Aorta (tissue), 5 donors: ENCODE measurements around the gene TPI1. TPM values are rescaled to one million over a fixed set of nuclear protein-coding genes. Genes with fewer than 3 reads are reported as not detected.

Experiments
- ATAC-seq: fragments of 200-7000 bp; cut with Tn5 transposase; one replicate; pipeline ENCODE4 v1.9.1; 2022; ENCODE audit warnings: moderate library complexity; ENCODE audit not compliant: low FRiP score
- DNase-seq, 2 donors: peaks; one replicate each; pipeline ENCODE4 v3.0.0-alpha.2; 2020
- H3K27ac ChIP-seq, 2 donors: one replicate each; pipeline ENCODE4 v1.5.1; 2013; ENCODE audit warnings: low read length in 2 of 2, mild to moderate bottlenecking in 2 of 2, moderate library complexity in 2 of 2, control low read depth in 1 of 2, inconsistent platforms in 1 of 2, low read depth in 1 of 2
- H3K27me3 ChIP-seq, 2 donors: one replicate each; pipeline ENCODE4 v1.6.1; 2013; ENCODE audit warnings: control low read depth in 1 of 2, low read length in 1 of 2, mild to moderate bottlenecking in 1 of 2, moderate library complexity in 1 of 2; ENCODE audit not compliant: insufficient read depth in 2 of 2, control insufficient read depth in 1 of 2
- H3K36me3 ChIP-seq, 2 donors: one replicate each; pipeline ENCODE4 v1.6.1; 2013; ENCODE audit warnings: control low read depth in 1 of 2, low read length in 1 of 2, mild to moderate bottlenecking in 1 of 2; ENCODE audit not compliant: insufficient read depth in 2 of 2, control insufficient read depth in 1 of 2
- H3K4me1 ChIP-seq, 2 donors: one replicate each; pipeline ENCODE4 v1.6.1; 2013; ENCODE audit warnings: low read length in 2 of 2, control low read depth in 1 of 2, mild to moderate bottlenecking in 1 of 2, moderate library complexity in 1 of 2; ENCODE audit not compliant: insufficient read depth in 2 of 2, control insufficient read depth in 1 of 2
- H3K4me3 ChIP-seq, 2 donors: one replicate each; pipeline ENCODE4 v1.5.1; 2013; ENCODE audit warnings: low read length in 2 of 2, control low read depth in 1 of 2, mild to moderate bottlenecking in 1 of 2
- H3K9me3 ChIP-seq: one replicate; pipeline ENCODE4 v1.6.1; 2013; ENCODE audit warnings: mild to moderate bottlenecking, low read length; ENCODE audit not compliant: control insufficient read depth
- WGBS, 2 donors: extraction: QIAGEN DNeasy Blood & Tissue Kit; methylation state at CpG; one replicate each; pipeline ENCODE4 v1.1.7; 2013; 5-methylcytosine and 5-hydroxymethylcytosine counted together
- intact Hi-C, 2 donors: fragments of 100-400 bp; cut with DNase I; formaldehyde crosslinking; loops; one replicate each; pipeline versions ENCODE4 v1.14.2 to v1.15.0; 2022
- polyA plus RNA-seq, 2 donors: library from polyadenylated mRNA; stranded (reverse); fragments of 200-250 nt; gene quantifications; one replicate each; pipeline ENCODE4 v1.2.3, GENCODE V29; 2013
- total RNA-seq, 2 donors: library from RNA; stranded (reverse); fragmentation: NEBNext Ultra II Directional; extraction: Animal tissue kit (Norgen Biotek cat#: 25700); gene quantifications; one replicate each; pipeline ENCODE4 v1.2.1, GENCODE V29; 2021
- donor health status: healthy with polysubstance abuse.
- donor health status: Bipolar disorder and iron deficiency.
- donor health status: DM: no; HTN: no; CAD: no.
- donor health status: DM: no; HTN: no; CAD: no.
- donor health status: DM: yes; HTN: yes; CAD: no.

The TPI1 gene
- total and polyA plus RNA-seq, 4 donors: 310 to 317 (median 315) TPM

GRCh38 chr12:6849976-6850560 lies 17.3 kb upstream of the TPI1 start:
- ATAC-seq: no peak
- WGBS, 2 donors: 54 to 59% methylated on average over 10 of the region's 10 CpGs
- H3K4me1 ChIP-seq: no peaks in the 10 kb centered on the region

GRCh38 chr12:6850796-6851152 lies 16.6 kb upstream of the TPI1 start:
- H3K27me3 ChIP-seq: no peaks in the 10 kb centered on the region
- H3K27ac ChIP-seq: no peak overlapping the region
- peak; percentile 68 to 80 for DNase-seq
- WGBS, 2 donors: 36 to 38% methylated on average over 16 of the region's 16 CpGs
- intact Hi-C loops: no loop called here
- no peaks in the 10 kb centered on the region for H3K4me1 ChIP-seq
- no peaks in the 10 kb centered on the region for H3K36me3 ChIP-seq
- no peak for ATAC-seq
- H3K9me3 ChIP-seq: no peaks in the 10 kb centered on the region
- no peak overlapping the region for H3K4me3 ChIP-seq

More at GRCh38 chr12:6849976-6850560, 17.3 kb upstream of the TPI1 start:
- no peak for DNase-seq
- Histone ChIP-seq H3K36me3 (no peaks in the 10 kb centered on the region), H3K4me3 (no peak overlapping the region), H3K9me3 (no peaks in the 10 kb centered on the region), H3K27me3 (no peaks in the 10 kb centered on the region), H3K27ac (no peak overlapping the region)
- intact Hi-C loops: no loop called here

GRCh38 chr12:6851153-6851920 lies 16.0 kb upstream of the TPI1 start, which contains the start of gene CDCA3:
Gene CDCA3 (minus strand): TSS chr12:6851286. CDS start chr12:6850952, 334 bp downstream.
- no peaks in the 10 kb centered on the region for H3K4me1 ChIP-seq
- intact Hi-C loops: no loop called here
- no peaks in the 10 kb centered on the region for H3K27me3 ChIP-seq
- H3K4me3 ChIP-seq: peak within 1 kb of the TSS; percentile 39 to 60
- peak within 1 kb of the TSS; percentile 58 to 78 for H3K27ac ChIP-seq
- DNase-seq: peak; percentile 95 to 98
- peak; percentile 89 for ATAC-seq
- H3K9me3 ChIP-seq: no peaks in the 10 kb centered on the region
- no peaks in the 10 kb centered on the region for H3K36me3 ChIP-seq
- WGBS, 2 donors: 0% methylated on average over 37 of the region's 37 CpGs

- 0% methylated on average over 65 of the region's 65 CpGs for WGBS, 2 donors
- peak; percentile 96 for ATAC-seq
- intact Hi-C loops: loop anchor here in 1 of 2 donors (2.0 kb wide), 2 partner anchors 15 to 39 kb away; partner anchors contain the start of gene TPI1
These were observed 15.2 kb upstream of the TPI1 start, which contains the start of gene USP5 for GRCh38 chr12:6851921-6852650. Gene USP5 (plus strand): TSS chr12:6852150. CDS start chr12:6852180, 30 bp downstream.

GRCh38 chr12:6852651-6853354 lies 14.5 kb upstream of the TPI1 start:
- intact Hi-C loops: loop anchor here in 1 of 2 donors (2.0 kb wide), 2 partner anchors 14 to 38 kb away; partner anchors contain the start of gene TPI1
- Histone ChIP-seq H3K4me3 (peak overlapping the region; percentile 18 to 58), H3K4me1 (no peaks in the 10 kb centered on the region), H3K27ac (peak overlapping the region; percentile 29 to 34), H3K9me3 (no peaks in the 10 kb centered on the region), H3K27me3 (no peaks in the 10 kb centered on the region), H3K36me3 (no peaks in the 10 kb centered on the region)
- 0% methylated on average over 18 of the region's 18 CpGs for WGBS, 2 donors
- ATAC-seq: peak; percentile 3
- DNase-seq: peak; percentile 83 to 86

More at GRCh38 chr12:6851921-6852650, 15.2 kb upstream of the TPI1 start, which contains the start of gene USP5:
- peak; percentile 99 to 100 for DNase-seq
- peak within 1 kb of the TSS; percentile 58 to 60 for H3K4me3 ChIP-seq
- peak within 1 kb of the TSS; percentile 58 to 78 for H3K27ac ChIP-seq
- no peaks in the 10 kb centered on the region for H3K27me3 ChIP-seq
- H3K4me1 ChIP-seq: no peaks in the 10 kb centered on the region
- no peaks in the 10 kb centered on the region for H3K9me3 ChIP-seq
- no peaks in the 10 kb centered on the region for H3K36me3 ChIP-seq

DNA sequence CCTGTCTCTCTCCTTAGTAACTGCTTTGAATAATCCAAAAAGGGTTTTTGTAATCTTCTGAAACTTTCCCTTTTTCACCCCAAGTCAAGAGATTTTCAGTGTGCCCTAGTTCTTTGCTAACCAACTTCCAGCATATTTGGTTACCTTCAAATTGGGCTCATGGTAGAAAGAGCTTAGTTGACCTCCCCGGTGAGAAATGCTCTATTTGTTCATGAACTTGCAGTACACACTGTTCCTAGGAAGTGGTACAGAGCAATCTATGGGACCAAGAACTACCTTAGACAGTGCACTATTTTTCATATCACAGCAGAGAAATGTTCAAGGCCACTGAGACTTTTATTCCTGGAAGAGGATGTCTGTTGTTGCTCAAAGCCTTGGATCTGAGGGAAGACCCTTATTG lies 13.7 kb upstream of the TPI1 start:
- WGBS, 2 donors: 59 to 71% methylated on average over 1 of the region's 1 CpG
- Histone ChIP-seq H3K4me3 (no peak overlapping the region), H3K36me3 (peaks cover 0 to 4% of the 10 kb centered on the region in 2 donors), H3K27me3 (no peaks in the 10 kb centered on the region), H3K4me1 (no peaks in the 10 kb centered on the region), H3K27ac (peak overlapping the region in 1 of 2 donors; percentile 34), H3K9me3 (no peaks in the 10 kb centered on the region)
- ATAC-seq: no peak
- intact Hi-C loops: loop anchor here in 1 of 2 donors (2.0 kb wide), 2 partner anchors 13 to 37 kb away; partner anchors contain the start of gene TPI1
- DNase-seq: no peak

- 74 to 80% methylated on average over 6 of the region's 6 CpGs for WGBS, 2 donors
- no peak overlapping the region for H3K27ac ChIP-seq
- H3K36me3 ChIP-seq: peaks cover 0 to 5% of the 10 kb centered on the region in 2 donors
- no peak overlapping the region for H3K4me3 ChIP-seq
- no peaks in the 10 kb centered on the region for H3K27me3 ChIP-seq
- DNase-seq (no peak), ATAC-seq (no peak)
- no peaks in the 10 kb centered on the region for H3K9me3 ChIP-seq
- no peaks in the 10 kb centered on the region for H3K4me1 ChIP-seq
- intact Hi-C loops: no loop called here
These were observed 13.3 kb upstream of the TPI1 start for GRCh38 chr12:6854036-6854435.

DNA sequence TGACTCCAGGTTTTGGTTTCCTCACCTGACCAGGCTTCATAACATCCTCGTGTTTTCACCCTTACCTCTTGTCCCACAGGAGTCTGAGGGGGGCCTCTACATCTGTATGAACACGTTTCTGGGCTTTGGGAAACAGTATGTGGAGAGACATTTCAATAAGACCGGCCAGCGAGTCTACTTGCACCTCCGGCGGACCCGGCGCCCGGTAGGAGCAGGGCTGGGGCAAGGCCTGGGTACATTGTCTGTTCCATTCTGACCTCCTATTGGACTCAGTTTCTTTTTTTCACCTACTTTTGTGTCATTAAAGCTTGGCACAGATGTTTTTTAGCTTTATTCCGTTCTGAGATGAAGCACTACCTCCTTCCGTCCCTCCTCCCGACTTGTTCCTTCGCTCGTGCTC lies 12.0 kb upstream of the TPI1 start:
- DNase-seq (no peak), ATAC-seq (no peak)
- H3K4me1 ChIP-seq: no peaks in the 10 kb centered on the region
- no peak overlapping the region for H3K27ac ChIP-seq
- H3K9me3 ChIP-seq: no peaks in the 10 kb centered on the region
- H3K4me3 ChIP-seq: no peak overlapping the region
- intact Hi-C loops: no loop called here
- H3K36me3 ChIP-seq: peaks cover 0 to 6% of the 10 kb centered on the region in 2 donors
- 89 to 90% methylated on average over 14 of the region's 14 CpGs for WGBS, 2 donors
- no peaks in the 10 kb centered on the region for H3K27me3 ChIP-seq
